Measurements from ENCODE around the gene CDHR3.

The CDHR3 gene

DNA sequence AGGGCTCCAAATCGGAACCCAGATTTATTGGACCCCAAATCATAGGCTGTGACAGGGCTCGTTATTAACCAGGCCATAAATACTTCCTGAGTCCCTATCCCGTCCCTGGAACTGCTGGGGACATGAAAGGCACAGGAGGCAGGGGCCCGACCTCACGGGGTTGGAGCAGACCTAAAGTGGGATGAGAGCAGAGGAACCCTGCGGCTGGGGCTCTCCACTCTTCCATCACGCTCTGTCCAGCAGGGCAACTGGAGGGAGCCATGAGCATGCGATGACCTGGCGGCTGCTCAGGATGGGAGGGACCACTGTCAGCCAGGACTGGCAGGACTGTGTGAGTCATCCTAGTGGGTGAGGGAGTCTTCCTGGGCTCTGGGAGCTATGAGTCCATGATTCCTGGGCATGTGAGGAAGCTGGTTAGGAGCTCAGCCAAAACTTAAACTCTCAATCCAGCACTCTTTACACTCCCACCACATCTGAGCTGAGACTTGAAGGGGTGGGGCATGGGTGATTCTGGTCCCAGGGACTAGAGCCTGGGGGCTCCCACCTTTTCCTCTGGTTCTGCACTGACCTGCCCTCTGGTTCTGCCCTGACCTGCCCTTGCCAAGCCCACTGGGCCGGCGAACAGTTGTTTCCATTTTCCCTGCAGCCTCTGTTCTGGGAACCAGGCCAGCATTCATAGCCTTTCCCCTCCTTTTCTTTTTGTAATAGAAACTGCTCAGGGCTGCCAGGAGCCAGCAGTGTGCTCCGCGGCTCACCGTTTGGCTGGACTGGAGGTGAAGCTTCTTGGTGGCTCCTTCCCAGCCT lies 101.9 kb downstream of the CDHR3 start:
- no peak overlapping the region for H3K9ac ChIP-seq (ENCODE audit: low read length)
- H3K79me1 ChIP-seq (ENCODE audit: low read length), result no peaks in the 10 kb centered on the region
- H3K4me1 ChIP-seq (ENCODE audit: control insufficient read depth, low read depth, low read length), result peaks cover 2% of the 10 kb centered on the region
- H4K5ac ChIP-seq (ENCODE audit: low read length), result no peak overlapping the region
- H3K4ac ChIP-seq (ENCODE audit: low read depth, low read length), result no peak overlapping the region
- H3K27ac ChIP-seq (ENCODE audit: low read depth, low read length), result no peak overlapping the region
- H2BK120ac ChIP-seq (ENCODE audit: low read depth, low read length), result no peak overlapping the region
- H3K23ac ChIP-seq (ENCODE audit: low read length), result no peak overlapping the region
- no peak overlapping the region for H3K4me2 ChIP-seq (ENCODE audit: low read length)
- no peak overlapping the region for H4K8ac ChIP-seq (ENCODE audit: low read depth, low read length)
- peak overlapping the region; percentile 6 for H3K18ac ChIP-seq (ENCODE audit: low read length)
- no peak overlapping the region for H3K4me3 ChIP-seq (ENCODE audit: low read length)
- peak overlapping the region; percentile 12 for H3K56ac ChIP-seq (ENCODE audit: low read length)
- no peaks in the 10 kb centered on the region for H3K79me2 ChIP-seq (ENCODE audit: control insufficient read depth, insufficient read depth, low read length)
- peak; percentile 81 for DNase-seq
- no peak overlapping the region for H2BK15ac ChIP-seq (replicated peaks; ENCODE audit: low read depth)
- no peaks in the 10 kb centered on the region for H3K27me3 ChIP-seq (ENCODE audit: insufficient read depth, low read length, poor library complexity)
- no CpG with 5 or more reads among the region's 14 CpGs for WGBS (ENCODE audit: extremely low coverage, insufficient coverage, low lambda C conversion rate)
- H2BK5ac ChIP-seq (ENCODE audit: low read length), result no peak overlapping the region
- H2AK5ac ChIP-seq (ENCODE audit: low read length), result no peak overlapping the region
- no peaks in the 10 kb centered on the region for H3K36me3 ChIP-seq (ENCODE audit: control insufficient read depth, insufficient read depth, low read length)

DNA sequence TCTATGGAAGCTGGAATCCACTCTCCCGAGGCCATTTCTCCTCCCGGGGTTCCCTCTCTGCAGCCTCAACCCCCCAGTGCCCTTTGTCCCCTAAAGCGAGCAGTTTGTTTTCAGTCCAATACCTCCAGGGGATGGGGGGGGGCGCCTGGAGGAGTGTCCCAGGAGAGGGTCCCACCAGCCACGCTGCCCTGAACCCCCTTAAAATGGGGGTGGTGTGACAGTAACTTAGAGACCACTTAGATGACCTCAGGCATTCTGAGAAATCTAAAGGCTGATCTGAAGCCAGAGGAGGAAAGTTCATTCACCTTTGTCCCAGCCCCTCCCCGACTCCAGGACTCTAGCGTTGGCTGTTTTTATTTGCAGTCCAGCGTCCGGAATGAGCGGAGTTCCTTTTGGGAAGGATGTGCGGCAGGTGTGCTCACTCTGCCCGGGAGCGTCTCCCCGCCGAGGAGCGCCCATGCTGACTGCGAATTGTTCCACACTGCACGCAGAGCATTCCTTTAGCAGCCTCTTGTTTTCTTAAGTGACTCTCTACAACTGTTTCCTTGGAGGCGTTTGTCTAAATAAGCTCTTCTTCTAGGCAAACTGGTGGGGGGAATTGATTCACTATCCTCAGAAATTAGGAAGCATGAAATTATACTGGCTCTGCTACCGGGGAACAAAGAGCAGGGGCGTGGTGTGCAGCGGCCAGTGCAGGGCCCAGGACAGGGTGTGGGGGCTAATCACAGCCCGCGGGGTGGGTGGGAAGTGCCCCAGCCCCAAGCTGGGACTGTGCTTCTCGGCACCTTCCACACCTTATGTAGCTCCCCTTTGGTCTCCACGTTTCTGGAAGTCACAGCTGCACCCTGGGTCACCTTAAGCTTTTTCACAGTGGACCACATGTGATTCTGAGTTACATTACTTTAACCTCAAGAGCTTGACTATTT lies 102.8 kb downstream of the CDHR3 start:
- WGBS (ENCODE audit: extremely low coverage, insufficient coverage, low lambda C conversion rate), result no CpG with 5 or more reads among the region's 26 CpGs
- Histone ChIP-seq H3K18ac (ENCODE audit: low read length) (peak overlapping the region; percentile 6), H2BK15ac (replicated peaks; ENCODE audit: low read depth) (no peak overlapping the region), H2BK120ac (ENCODE audit: low read depth, low read length) (no peak overlapping the region), H3K56ac (ENCODE audit: low read length) (peak overlapping the region; percentile 27), H3K79me2 (ENCODE audit: control insufficient read depth, insufficient read depth, low read length) (no peaks in the 10 kb centered on the region), H4K8ac (ENCODE audit: low read depth, low read length) (no peak overlapping the region), H3K79me1 (ENCODE audit: low read length) (no peaks in the 10 kb centered on the region), H3K27me3 (ENCODE audit: insufficient read depth, low read length, poor library complexity) (no peaks in the 10 kb centered on the region), H3K23ac (ENCODE audit: low read length) (peak overlapping the region; percentile 71), H3K4ac (ENCODE audit: low read depth, low read length) (no peak overlapping the region), H4K5ac (ENCODE audit: low read length) (no peak overlapping the region), H3K36me3 (ENCODE audit: control insufficient read depth, insufficient read depth, low read length) (no peaks in the 10 kb centered on the region), H3K4me3 (ENCODE audit: low read length) (no peak overlapping the region), H3K27ac (ENCODE audit: low read depth, low read length) (no peak overlapping the region), H3K4me1 (ENCODE audit: control insufficient read depth, low read depth, low read length) (peaks cover 6% of the 10 kb centered on the region), H2BK5ac (ENCODE audit: low read length) (no peak overlapping the region), H2AK5ac (ENCODE audit: low read length) (no peak overlapping the region), H3K9ac (ENCODE audit: low read length) (no peak overlapping the region), H3K4me2 (ENCODE audit: low read length) (no peak overlapping the region)
- no peak for DNase-seq

DNA sequence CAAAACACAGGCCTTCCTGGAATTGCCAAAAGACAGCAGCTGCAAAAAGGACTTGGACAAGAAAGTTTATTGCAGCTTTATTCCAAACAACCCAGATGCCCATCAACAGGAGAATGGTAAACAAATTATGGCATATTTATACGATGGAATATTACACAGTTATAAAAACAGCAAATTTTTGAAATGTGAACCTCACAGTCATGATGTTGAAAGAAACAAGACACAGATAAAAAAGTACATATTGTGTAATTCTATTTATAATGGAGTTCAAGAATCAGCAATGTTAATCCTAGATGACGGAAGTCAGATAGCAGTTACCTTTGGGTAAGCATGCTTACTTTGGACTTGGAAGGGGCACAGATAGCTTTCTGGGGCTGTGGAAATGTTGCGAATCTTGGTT lies 104.6 kb downstream of the CDHR3 start:
- Histone ChIP-seq H4K8ac (ENCODE audit: low read depth, low read length) (no peak overlapping the region), H3K79me2 (ENCODE audit: control insufficient read depth, insufficient read depth, low read length) (no peaks in the 10 kb centered on the region), H3K56ac (ENCODE audit: low read length) (no peak overlapping the region), H3K79me1 (ENCODE audit: low read length) (no peaks in the 10 kb centered on the region), H3K4ac (ENCODE audit: low read depth, low read length) (no peak overlapping the region), H3K9ac (ENCODE audit: low read length) (no peak overlapping the region), H2AK5ac (ENCODE audit: low read length) (no peak overlapping the region), H3K4me1 (ENCODE audit: control insufficient read depth, low read depth, low read length) (peaks cover 18% of the 10 kb centered on the region), H4K5ac (ENCODE audit: low read length) (no peak overlapping the region), H3K36me3 (ENCODE audit: control insufficient read depth, insufficient read depth, low read length) (no peaks in the 10 kb centered on the region), H3K27me3 (ENCODE audit: insufficient read depth, low read length, poor library complexity) (no peaks in the 10 kb centered on the region), H2BK5ac (ENCODE audit: low read length) (no peak overlapping the region), H3K27ac (ENCODE audit: low read depth, low read length) (no peak overlapping the region), H2BK15ac (replicated peaks; ENCODE audit: low read depth) (no peak overlapping the region), H3K18ac (ENCODE audit: low read length) (no peak overlapping the region), H3K4me3 (ENCODE audit: low read length) (no peak overlapping the region), H3K4me2 (ENCODE audit: low read length) (no peak overlapping the region), H3K23ac (ENCODE audit: low read length) (no peak overlapping the region), H2BK120ac (ENCODE audit: low read depth, low read length) (no peak overlapping the region)
- DNase-seq, result no peak
- no CpG with 5 or more reads among the region's 3 CpGs for WGBS (ENCODE audit: extremely low coverage, insufficient coverage, low lambda C conversion rate)

DNA sequence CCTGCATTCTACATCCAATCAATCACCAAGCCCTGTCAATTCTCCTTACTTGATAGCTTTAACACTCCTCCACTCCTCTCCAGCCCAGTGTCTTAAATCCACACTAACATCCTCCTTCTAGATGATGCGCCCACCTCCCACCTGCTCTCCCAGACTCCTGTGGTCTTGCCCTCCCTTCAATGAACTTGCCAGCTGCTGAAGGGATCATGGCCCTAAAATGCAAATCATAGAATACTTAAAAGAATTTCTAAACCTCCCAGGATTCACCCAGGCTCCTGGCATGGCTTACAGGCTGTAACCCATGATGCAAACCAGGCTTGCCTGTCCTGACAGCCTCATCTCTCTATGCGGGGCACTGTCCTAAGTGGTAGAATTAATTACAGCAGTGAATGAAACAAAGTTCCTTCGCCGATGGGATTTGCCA lies 105.5 kb downstream of the CDHR3 start:
- Histone ChIP-seq H3K27me3 (ENCODE audit: insufficient read depth, low read length, poor library complexity) (no peaks in the 10 kb centered on the region), H3K27ac (ENCODE audit: low read depth, low read length) (no peak overlapping the region), H3K36me3 (ENCODE audit: control insufficient read depth, insufficient read depth, low read length) (no peaks in the 10 kb centered on the region), H2AK5ac (ENCODE audit: low read length) (no peak overlapping the region), H3K4me3 (ENCODE audit: low read length) (no peak overlapping the region), H3K79me2 (ENCODE audit: control insufficient read depth, insufficient read depth, low read length) (no peaks in the 10 kb centered on the region), H3K4me2 (ENCODE audit: low read length) (no peak overlapping the region), H2BK120ac (ENCODE audit: low read depth, low read length) (no peak overlapping the region), H3K4ac (ENCODE audit: low read depth, low read length) (no peak overlapping the region), H4K5ac (ENCODE audit: low read length) (no peak overlapping the region), H3K9ac (ENCODE audit: low read length) (no peak overlapping the region), H3K4me1 (ENCODE audit: control insufficient read depth, low read depth, low read length) (peaks cover 18% of the 10 kb centered on the region), H4K8ac (ENCODE audit: low read depth, low read length) (no peak overlapping the region), H2BK15ac (replicated peaks; ENCODE audit: low read depth) (no peak overlapping the region), H3K18ac (ENCODE audit: low read length) (no peak overlapping the region), H3K23ac (ENCODE audit: low read length) (no peak overlapping the region), H3K79me1 (ENCODE audit: low read length) (no peaks in the 10 kb centered on the region), H2BK5ac (ENCODE audit: low read length) (no peak overlapping the region), H3K56ac (ENCODE audit: low read length) (no peak overlapping the region)
- no CpG with 5 or more reads among the region's 4 CpGs for WGBS (ENCODE audit: extremely low coverage, insufficient coverage, low lambda C conversion rate)
- no peak for DNase-seq

DNA sequence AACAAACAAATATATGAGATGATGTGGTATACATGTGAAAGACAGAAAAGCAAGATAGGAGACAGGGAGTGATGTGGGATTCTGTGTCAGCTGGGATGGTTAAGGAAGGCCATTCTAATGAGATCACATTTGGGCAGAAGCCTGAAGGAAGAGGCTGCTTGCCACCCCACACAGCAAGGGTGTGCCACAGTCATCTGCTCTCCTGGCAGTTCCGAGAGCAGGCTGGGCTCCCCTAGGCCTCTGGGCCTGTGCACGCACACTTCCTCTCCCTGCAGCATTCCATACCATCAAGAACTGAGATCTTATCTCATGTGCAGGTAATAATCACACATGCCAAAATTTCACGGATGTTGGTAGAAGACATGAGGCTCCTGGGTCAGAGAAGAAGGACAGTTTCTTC lies 105.9 kb downstream of the CDHR3 start:
- Histone ChIP-seq H3K4ac (ENCODE audit: low read depth, low read length) (no peak overlapping the region), H3K36me3 (ENCODE audit: control insufficient read depth, insufficient read depth, low read length) (no peaks in the 10 kb centered on the region), H2BK15ac (replicated peaks; ENCODE audit: low read depth) (no peak overlapping the region), H3K79me1 (ENCODE audit: low read length) (no peaks in the 10 kb centered on the region), H3K23ac (ENCODE audit: low read length) (no peak overlapping the region), H3K18ac (ENCODE audit: low read length) (no peak overlapping the region), H3K9ac (ENCODE audit: low read length) (no peak overlapping the region), H4K5ac (ENCODE audit: low read length) (no peak overlapping the region), H3K4me2 (ENCODE audit: low read length) (no peak overlapping the region), H3K56ac (ENCODE audit: low read length) (no peak overlapping the region), H3K27me3 (ENCODE audit: insufficient read depth, low read length, poor library complexity) (no peaks in the 10 kb centered on the region), H4K8ac (ENCODE audit: low read depth, low read length) (no peak overlapping the region), H2BK120ac (ENCODE audit: low read depth, low read length) (no peak overlapping the region), H3K4me3 (ENCODE audit: low read length) (no peak overlapping the region), H2BK5ac (ENCODE audit: low read length) (no peak overlapping the region), H3K79me2 (ENCODE audit: control insufficient read depth, insufficient read depth, low read length) (no peaks in the 10 kb centered on the region), H3K4me1 (ENCODE audit: control insufficient read depth, low read depth, low read length) (peaks cover 18% of the 10 kb centered on the region), H2AK5ac (ENCODE audit: low read length) (no peak overlapping the region), H3K27ac (ENCODE audit: low read depth, low read length) (no peak overlapping the region)
- no CpG with 5 or more reads among the region's 3 CpGs for WGBS (ENCODE audit: extremely low coverage, insufficient coverage, low lambda C conversion rate)
- DNase-seq, result no peak
